Gastrocnemius medialis (tissue), 4 donors: ENCODE data around the gene PIWIL4.

Experiments
- POLR2A ChIP-seq, 2 donors: fragments of 450-650 bp; IDR thresholded peaks; one replicate each; pipeline ENCODE4 v1.6.1; 2017; ENCODE audit warnings: antibody characterized with exemption in 2 of 2, mild to moderate bottlenecking in 2 of 2, moderate library complexity in 2 of 2
- TF ChIP-seq, protein P1 (sequence below), 5 experiments: fragments of 450-650 bp in 3 of 5; fragments of 200-600 bp in 2 of 5; sonication (generic) in 2 of 5; IDR thresholded peaks in 4 of 5; conservative IDR thresholded peaks in 1 of 5; 1 replicate in 4 of 5; 2 replicates in 1 of 5; pipeline ENCODE4 v1.5.1; 2016 to 2019; ENCODE audit warnings: antibody characterized with exemption in 5 of 5, mild to moderate bottlenecking in 3 of 5, moderate library complexity in 3 of 5

DNA sequence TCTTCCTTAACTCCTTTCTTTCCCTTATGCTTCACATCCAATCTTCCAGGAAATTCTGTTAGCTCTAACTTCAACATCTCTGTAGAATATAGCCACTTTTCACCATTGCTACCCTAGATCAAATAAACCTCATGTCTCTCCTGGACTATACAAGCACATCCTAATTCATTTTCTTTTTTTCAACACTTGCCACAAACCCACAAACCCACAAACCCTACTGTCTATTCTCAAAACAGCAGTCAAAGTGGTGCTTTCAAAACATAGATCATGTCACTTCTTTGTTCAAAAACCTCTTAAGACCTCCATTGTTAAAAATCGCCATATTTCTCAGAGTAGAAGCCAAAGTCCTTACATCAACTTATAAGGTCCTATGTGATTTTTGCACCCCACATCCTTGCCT is 94.3 kb downstream of the PIWIL4 start:
- TF ChIP-seq POLR2A (IDR thresholded peaks at IDR 0.05) = no peak
- TF ChIP-seq, protein P1, sequence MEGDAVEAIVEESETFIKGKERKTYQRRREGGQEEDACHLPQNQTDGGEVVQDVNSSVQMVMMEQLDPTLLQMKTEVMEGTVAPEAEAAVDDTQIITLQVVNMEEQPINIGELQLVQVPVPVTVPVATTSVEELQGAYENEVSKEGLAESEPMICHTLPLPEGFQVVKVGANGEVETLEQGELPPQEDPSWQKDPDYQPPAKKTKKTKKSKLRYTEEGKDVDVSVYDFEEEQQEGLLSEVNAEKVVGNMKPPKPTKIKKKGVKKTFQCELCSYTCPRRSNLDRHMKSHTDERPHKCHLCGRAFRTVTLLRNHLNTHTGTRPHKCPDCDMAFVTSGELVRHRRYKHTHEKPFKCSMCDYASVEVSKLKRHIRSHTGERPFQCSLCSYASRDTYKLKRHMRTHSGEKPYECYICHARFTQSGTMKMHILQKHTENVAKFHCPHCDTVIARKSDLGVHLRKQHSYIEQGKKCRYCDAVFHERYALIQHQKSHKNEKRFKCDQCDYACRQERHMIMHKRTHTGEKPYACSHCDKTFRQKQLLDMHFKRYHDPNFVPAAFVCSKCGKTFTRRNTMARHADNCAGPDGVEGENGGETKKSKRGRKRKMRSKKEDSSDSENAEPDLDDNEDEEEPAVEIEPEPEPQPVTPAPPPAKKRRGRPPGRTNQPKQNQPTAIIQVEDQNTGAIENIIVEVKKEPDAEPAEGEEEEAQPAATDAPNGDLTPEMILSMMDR (IDR thresholded peaks at IDR 0.05 in 4 of 5, conservative IDR thresholded peaks at IDR 0.05 in 1 of 5) = no peak
